WERI-Rb-1 (cell line): ENCODE data around the gene ALX1.

Experiments
- DNase-seq: peaks from one replicate; pipeline ENCODE4 v3.0.0-alpha.2; 2020
- H3K27ac ChIP-seq: fragments of 250-450 bp; sonication (Bioruptor Pico); 2 replicates; pipeline ENCODE4 v1.5.1; 2020; ENCODE audit warnings: mild to moderate bottlenecking, moderate library complexity
- H3K27me3 ChIP-seq: fragments of 250-450 bp; sonication (Bioruptor Pico); 2 replicates; pipeline ENCODE4 v1.5.1; 2021; ENCODE audit warnings: mild to moderate bottlenecking, low read depth, moderate library complexity; ENCODE audit not compliant: insufficient read depth, severe bottlenecking
- H3K36me3 ChIP-seq: fragments of 250-450 bp; sonication (Bioruptor Pico); 2 replicates; pipeline ENCODE4 v1.5.1; 2020; ENCODE audit warnings: mild to moderate bottlenecking, moderate library complexity
- H3K4me3 ChIP-seq: 2 replicates; pipeline ENCODE4 v1.5.1; 2011; ENCODE audit warnings: low read depth, mild to moderate bottlenecking, control low read depth, low read length
- H3K9me3 ChIP-seq: fragments of 250-450 bp; sonication (Bioruptor Pico); 2 replicates; pipeline ENCODE4 v1.5.1; 2021; ENCODE audit warnings: mild to moderate bottlenecking, moderate library complexity; ENCODE audit not compliant: severe bottlenecking
- TF ChIP-seq, protein P1 (sequence below): IDR thresholded peaks from 2 replicates; pipeline ENCODE4 v1.5.1; 2011; ENCODE audit warnings: low read depth, mild to moderate bottlenecking, control low read depth, inconsistent platforms, low read length

Gene ALX1

DNA sequence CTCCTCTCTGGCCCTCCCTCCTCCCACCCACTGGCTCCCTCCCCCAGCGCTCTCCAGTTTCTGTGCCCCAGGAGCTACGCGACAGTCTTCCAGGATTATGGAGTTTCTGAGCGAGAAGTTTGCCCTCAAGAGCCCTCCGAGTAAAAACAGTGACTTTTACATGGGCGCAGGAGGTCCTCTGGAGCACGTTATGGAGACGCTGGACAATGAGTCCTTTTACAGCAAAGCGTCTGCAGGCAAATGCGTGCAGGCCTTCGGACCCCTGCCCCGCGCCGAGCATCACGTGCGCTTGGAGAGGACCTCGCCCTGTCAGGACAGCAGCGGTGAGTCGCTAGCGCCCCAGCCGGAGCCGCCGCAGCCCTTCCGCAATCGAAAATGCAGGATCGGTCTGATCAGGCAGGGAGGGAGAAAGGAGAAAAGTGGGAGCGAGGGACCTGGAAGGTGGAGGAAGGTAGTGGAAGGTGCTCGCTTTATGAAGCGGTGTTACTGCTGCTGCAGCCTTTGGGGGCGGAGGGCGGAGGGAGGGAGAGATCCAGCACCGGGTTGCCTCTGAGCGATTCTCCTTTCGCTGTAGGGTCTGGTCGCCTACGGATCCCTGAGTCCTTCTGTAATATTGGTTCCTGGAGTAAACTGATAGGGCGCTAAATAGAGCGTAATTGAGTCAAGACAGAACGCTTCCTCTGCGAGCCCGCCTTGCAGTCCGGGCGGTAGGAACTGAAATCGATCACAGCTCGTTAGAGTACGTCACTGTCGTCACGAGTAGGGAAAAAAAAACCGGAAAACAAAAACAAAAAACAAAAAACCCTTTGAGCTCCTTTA, at the start of gene ALX1:
TSS of gene ALX1 (plus strand) at position 56 of the 819 bp plus-strand sequence. CDS start at position 98, 42 bp downstream.
- no peaks in the 10 kb centered on the region for H3K9me3 ChIP-seq
- H3K27me3 ChIP-seq = no peaks in the 10 kb centered on the region
- DNase-seq = peak; percentile 76
- no peaks in the 10 kb centered on the region for H3K36me3 ChIP-seq
- H3K4me3 ChIP-seq = peak within 1 kb of the TSS; percentile 63
- TF ChIP-seq, protein P1, sequence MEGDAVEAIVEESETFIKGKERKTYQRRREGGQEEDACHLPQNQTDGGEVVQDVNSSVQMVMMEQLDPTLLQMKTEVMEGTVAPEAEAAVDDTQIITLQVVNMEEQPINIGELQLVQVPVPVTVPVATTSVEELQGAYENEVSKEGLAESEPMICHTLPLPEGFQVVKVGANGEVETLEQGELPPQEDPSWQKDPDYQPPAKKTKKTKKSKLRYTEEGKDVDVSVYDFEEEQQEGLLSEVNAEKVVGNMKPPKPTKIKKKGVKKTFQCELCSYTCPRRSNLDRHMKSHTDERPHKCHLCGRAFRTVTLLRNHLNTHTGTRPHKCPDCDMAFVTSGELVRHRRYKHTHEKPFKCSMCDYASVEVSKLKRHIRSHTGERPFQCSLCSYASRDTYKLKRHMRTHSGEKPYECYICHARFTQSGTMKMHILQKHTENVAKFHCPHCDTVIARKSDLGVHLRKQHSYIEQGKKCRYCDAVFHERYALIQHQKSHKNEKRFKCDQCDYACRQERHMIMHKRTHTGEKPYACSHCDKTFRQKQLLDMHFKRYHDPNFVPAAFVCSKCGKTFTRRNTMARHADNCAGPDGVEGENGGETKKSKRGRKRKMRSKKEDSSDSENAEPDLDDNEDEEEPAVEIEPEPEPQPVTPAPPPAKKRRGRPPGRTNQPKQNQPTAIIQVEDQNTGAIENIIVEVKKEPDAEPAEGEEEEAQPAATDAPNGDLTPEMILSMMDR = 0 out of 2 replicates have a peak, but pooled peaks have one; percentile 13
- H3K27ac ChIP-seq = peak within 1 kb of the TSS; percentile 77

DNA sequence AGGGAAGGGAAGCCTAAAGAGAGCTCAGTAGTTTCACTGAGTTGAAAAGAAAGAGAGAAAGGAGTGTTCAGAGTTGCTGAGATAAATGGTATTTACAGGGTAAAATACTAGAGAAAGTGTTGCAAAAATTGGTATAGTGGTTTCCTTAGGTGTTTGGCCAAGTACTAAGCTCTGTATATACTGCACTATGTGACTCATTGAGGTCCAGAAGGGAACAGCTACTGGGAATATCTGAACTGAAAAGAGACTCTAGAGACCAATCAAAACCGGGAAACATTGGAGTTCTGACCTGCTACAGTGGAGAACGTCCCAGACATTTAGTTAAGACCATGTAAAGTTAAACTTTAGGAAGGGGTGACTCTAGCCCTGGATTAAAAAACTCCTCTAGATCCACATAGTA, 42.7 kb upstream of the ALX1 start:
- Histone ChIP-seq H3K27me3 (no peaks in the 10 kb centered on the region), H3K9me3 (no peaks in the 10 kb centered on the region), H3K36me3 (no peaks in the 10 kb centered on the region), H3K4me3 (no peak overlapping the region), H3K27ac (no peak overlapping the region)
- no peak for DNase-seq
- TF ChIP-seq, protein P1 = no peak

DNA sequence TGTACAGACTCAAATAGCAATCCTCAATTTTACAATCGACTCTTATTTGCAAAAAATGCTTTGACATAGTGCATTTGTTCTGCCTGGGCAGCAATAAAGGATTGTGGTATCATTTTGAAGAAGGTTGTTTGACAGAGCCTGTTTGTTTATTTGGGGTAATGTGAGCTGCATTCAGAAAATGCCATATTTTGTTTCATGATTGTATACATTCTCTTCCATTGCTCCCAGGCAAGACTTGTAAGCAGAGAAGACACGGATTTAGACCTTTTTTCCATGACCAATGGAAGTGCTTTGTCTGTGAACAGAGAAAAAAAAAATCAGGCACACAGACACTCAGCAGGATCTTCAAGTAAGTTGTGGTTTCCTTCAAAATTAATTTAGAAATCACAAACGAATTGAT, 35.5 kb upstream of the ALX1 start:
- no peaks in the 10 kb centered on the region for H3K36me3 ChIP-seq
- H3K9me3 ChIP-seq = no peaks in the 10 kb centered on the region
- no peak overlapping the region for H3K4me3 ChIP-seq
- DNase-seq = no peak
- TF ChIP-seq, protein P1 = no peak
- no peak overlapping the region for H3K27ac ChIP-seq
- no peaks in the 10 kb centered on the region for H3K27me3 ChIP-seq

DNA sequence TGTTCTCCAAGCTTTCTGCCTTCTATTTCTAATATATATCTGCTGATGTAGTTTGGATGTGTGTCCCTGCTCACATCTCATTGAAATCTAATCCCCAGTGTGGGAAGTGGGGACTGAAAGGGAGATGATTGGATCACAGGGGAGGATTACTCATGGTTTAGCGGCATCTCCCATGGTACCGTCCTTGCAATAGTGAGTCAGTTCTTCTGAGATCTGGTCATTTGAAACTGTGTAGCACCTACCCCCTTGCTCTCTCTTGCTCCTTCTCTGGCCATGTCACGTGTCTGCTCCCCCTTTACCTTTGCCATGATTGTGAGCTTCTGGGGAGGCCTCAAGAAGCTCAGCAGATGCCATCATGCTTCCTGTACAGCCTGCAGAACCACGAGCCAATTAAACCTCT, 26.2 kb upstream of the ALX1 start:
- DNase-seq = no peak
- Histone ChIP-seq H3K27me3 (no peaks in the 10 kb centered on the region), H3K36me3 (no peaks in the 10 kb centered on the region), H3K27ac (no peak overlapping the region), H3K4me3 (no peak overlapping the region), H3K9me3 (no peaks in the 10 kb centered on the region)
- TF ChIP-seq, protein P1 = no peak

DNA sequence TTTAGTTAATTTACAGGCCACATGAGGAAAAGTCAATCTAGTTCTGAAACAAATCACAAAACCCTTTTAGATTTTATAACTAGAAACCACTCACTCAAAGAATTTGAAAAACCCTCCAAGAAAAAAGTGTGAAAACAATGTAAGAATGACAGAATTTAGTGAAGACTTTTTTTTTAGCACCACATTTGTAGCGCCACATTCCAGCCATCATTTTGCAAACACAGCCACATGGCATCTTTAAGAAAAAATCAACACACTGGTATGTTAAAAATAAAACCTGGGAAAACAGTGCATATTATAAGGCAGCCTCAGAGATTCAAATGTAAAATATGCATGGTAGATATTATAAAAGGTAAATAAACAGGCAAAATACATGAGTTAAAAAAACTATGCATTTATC, 22.3 kb upstream of the ALX1 start:
- DNase-seq = no peak
- H3K27ac ChIP-seq = no peak overlapping the region
- H3K9me3 ChIP-seq = no peaks in the 10 kb centered on the region
- H3K4me3 ChIP-seq = no peak overlapping the region
- H3K27me3 ChIP-seq = no peaks in the 10 kb centered on the region
- H3K36me3 ChIP-seq = no peaks in the 10 kb centered on the region
- TF ChIP-seq, protein P1 = no peak
